ENCODE measurements around the gene KANSL3.
"Not testable (repeated sequence)": the region's sequence is repeated elsewhere in the genome, so short reads cannot be mapped to it uniquely, and the experiment has no call there.

KANSL3 gene

DNA sequence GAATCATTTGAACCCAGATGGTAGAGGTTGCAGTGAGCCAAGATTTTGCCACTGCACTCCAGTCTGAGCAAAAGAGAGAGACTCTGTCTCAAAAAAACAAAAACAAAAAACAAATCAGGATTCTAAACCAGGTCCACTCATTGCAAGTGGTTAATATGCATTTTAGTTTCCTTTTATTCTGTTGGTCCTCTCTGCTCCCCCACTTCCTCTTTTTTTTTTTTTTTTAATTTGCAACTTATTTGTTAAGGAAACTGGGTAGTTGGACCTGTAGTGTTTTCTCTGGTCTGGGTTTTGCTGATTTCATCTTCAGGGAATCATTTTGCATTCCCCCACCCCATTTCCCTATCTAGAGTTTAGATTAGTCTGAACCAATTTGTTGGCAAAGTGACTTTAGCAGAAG, 18.4 kb upstream of the KANSL3 start:
- no peaks in the 10 kb centered on the region for H3K4me1 Mint-ChIP-seq
- TF ChIP-seq, protein P1, sequence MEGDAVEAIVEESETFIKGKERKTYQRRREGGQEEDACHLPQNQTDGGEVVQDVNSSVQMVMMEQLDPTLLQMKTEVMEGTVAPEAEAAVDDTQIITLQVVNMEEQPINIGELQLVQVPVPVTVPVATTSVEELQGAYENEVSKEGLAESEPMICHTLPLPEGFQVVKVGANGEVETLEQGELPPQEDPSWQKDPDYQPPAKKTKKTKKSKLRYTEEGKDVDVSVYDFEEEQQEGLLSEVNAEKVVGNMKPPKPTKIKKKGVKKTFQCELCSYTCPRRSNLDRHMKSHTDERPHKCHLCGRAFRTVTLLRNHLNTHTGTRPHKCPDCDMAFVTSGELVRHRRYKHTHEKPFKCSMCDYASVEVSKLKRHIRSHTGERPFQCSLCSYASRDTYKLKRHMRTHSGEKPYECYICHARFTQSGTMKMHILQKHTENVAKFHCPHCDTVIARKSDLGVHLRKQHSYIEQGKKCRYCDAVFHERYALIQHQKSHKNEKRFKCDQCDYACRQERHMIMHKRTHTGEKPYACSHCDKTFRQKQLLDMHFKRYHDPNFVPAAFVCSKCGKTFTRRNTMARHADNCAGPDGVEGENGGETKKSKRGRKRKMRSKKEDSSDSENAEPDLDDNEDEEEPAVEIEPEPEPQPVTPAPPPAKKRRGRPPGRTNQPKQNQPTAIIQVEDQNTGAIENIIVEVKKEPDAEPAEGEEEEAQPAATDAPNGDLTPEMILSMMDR (IDR thresholded peaks at IDR 0.05; ENCODE audit: unreplicated experiment in 3 of 3) = no peak
- H3K36me3 Mint-ChIP-seq (ENCODE audit: low read depth) = peaks cover 3% of the 10 kb centered on the region
- no peak overlapping the region for H3K27ac Mint-ChIP-seq
- peaks cover 4% of the 10 kb centered on the region for H3K27me3 Mint-ChIP-seq (ENCODE audit: low read depth)
- no peak overlapping the region for H3K4me3 Mint-ChIP-seq
- no peaks in the 10 kb centered on the region for H3K9me3 Mint-ChIP-seq

GRCh38 chr2:96655526-96655925, 17.4 kb upstream of the KANSL3 start:
- peaks cover 3% of the 10 kb centered on the region for H3K36me3 Mint-ChIP-seq (ENCODE audit: low read depth)
- no peak overlapping the region for H3K27ac Mint-ChIP-seq

GRCh38 chr2:96654791-96655190, 16.7 kb upstream of the KANSL3 start:
- not testable (repeated sequence) for H3K27ac Mint-ChIP-seq; H3K27me3 Mint-ChIP-seq (ENCODE audit: low read depth); H3K9me3 Mint-ChIP-seq; H3K36me3 Mint-ChIP-seq (ENCODE audit: low read depth); H3K4me1 Mint-ChIP-seq; H3K4me3 Mint-ChIP-seq

More at GRCh38 chr2:96655526-96655925, 17.4 kb upstream of the KANSL3 start:
- no peaks in the 10 kb centered on the region for H3K4me1 Mint-ChIP-seq
- H3K27me3 Mint-ChIP-seq (ENCODE audit: low read depth) = peaks cover 4% of the 10 kb centered on the region
- H3K4me3 Mint-ChIP-seq = no peak overlapping the region
- TF ChIP-seq, protein P1 (IDR thresholded peaks at IDR 0.05; ENCODE audit: unreplicated experiment in 3 of 3) = no peak
- no peaks in the 10 kb centered on the region for H3K9me3 Mint-ChIP-seq

DNA sequence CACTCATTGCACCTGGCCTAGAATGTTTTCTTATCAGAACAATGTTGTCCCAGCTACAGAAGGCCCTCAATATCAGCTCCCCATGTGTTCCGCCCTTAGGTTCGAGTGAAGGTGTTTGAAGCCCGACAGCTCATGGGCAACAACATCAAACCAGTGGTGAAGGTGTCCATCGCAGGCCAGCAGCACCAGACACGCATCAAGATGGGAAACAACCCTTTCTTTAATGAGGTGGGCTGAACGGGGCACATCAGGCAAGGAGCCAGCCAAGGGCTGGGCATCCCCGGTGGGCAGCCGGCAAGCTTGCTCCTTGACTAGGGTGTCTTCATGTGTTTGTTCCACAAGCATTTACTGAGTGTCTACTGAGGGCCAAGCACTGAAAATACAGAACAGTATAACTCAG, 13.7 kb upstream of the KANSL3 start:
- H3K27ac Mint-ChIP-seq = no peak overlapping the region
- H3K27me3 Mint-ChIP-seq (ENCODE audit: low read depth) = peaks cover 4% of the 10 kb centered on the region
- no peaks in the 10 kb centered on the region for H3K36me3 Mint-ChIP-seq (ENCODE audit: low read depth)
- no peaks in the 10 kb centered on the region for H3K4me1 Mint-ChIP-seq
- H3K9me3 Mint-ChIP-seq = no peaks in the 10 kb centered on the region
- TF ChIP-seq, protein P1 (IDR thresholded peaks at IDR 0.05; ENCODE audit: unreplicated experiment in 3 of 3) = no peak
- H3K4me3 Mint-ChIP-seq = no peak overlapping the region

DNA sequence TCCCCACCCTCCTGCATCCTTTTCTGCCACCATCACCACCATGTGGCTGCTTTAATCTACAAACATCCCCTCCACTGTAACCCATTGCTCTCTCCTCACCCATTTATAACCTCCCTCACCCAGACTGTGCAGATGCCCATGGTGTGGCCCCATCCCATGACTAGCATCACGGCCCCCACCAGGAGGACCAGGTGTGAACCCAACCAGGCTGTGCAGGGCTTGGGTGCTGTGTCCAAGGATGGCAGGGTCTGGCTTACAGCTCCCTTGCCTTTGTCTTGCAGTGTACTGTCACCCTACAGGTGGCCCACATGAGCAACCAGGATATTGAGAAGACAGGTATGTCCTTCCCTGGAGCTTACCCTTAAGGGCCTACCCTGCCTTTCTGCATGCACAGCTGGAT, 11.2 kb upstream of the KANSL3 start:
- Mint-ChIP-seq H3K27me3 (ENCODE audit: low read depth) (peaks cover 7% of the 10 kb centered on the region), H3K36me3 (ENCODE audit: low read depth) (no peaks in the 10 kb centered on the region), H3K9me3 (no peaks in the 10 kb centered on the region), H3K4me3 (no peak overlapping the region), H3K4me1 (no peaks in the 10 kb centered on the region), H3K27ac (no peak overlapping the region)
- TF ChIP-seq, protein P1 (IDR thresholded peaks at IDR 0.05; ENCODE audit: unreplicated experiment in 3 of 3) = no peak

GRCh38 chr2:96648306-96648930, 10.3 kb upstream of the KANSL3 start:
- TF ChIP-seq, protein P1 (IDR thresholded peaks at IDR 0.05; ENCODE audit: unreplicated experiment in 3 of 3) = no peak
- Mint-ChIP-seq H3K27ac (no peak overlapping the region), H3K27me3 (ENCODE audit: low read depth) (peaks cover 7% of the 10 kb centered on the region), H3K36me3 (ENCODE audit: low read depth) (no peaks in the 10 kb centered on the region), H3K9me3 (no peaks in the 10 kb centered on the region), H3K4me3 (no peak overlapping the region), H3K4me1 (no peaks in the 10 kb centered on the region)

Data from nephron (organoid).